ENCODE measurements around the gene PGS1.
"Not testable (repeated sequence)": the region's sequence is repeated elsewhere in the genome, so short reads cannot be mapped to it uniquely, and the experiment has no call there.

The PGS1 gene, protein sequence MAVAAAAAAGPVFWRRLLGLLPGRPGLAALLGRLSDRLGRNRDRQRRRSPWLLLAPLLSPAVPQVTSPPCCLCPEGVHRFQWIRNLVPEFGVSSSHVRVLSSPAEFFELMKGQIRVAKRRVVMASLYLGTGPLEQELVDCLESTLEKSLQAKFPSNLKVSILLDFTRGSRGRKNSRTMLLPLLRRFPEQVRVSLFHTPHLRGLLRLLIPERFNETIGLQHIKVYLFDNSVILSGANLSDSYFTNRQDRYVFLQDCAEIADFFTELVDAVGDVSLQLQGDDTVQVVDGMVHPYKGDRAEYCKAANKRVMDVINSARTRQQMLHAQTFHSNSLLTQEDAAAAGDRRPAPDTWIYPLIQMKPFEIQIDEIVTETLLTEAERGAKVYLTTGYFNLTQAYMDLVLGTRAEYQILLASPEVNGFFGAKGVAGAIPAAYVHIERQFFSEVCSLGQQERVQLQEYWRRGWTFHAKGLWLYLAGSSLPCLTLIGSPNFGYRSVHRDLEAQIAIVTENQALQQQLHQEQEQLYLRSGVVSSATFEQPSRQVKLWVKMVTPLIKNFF

DNA sequence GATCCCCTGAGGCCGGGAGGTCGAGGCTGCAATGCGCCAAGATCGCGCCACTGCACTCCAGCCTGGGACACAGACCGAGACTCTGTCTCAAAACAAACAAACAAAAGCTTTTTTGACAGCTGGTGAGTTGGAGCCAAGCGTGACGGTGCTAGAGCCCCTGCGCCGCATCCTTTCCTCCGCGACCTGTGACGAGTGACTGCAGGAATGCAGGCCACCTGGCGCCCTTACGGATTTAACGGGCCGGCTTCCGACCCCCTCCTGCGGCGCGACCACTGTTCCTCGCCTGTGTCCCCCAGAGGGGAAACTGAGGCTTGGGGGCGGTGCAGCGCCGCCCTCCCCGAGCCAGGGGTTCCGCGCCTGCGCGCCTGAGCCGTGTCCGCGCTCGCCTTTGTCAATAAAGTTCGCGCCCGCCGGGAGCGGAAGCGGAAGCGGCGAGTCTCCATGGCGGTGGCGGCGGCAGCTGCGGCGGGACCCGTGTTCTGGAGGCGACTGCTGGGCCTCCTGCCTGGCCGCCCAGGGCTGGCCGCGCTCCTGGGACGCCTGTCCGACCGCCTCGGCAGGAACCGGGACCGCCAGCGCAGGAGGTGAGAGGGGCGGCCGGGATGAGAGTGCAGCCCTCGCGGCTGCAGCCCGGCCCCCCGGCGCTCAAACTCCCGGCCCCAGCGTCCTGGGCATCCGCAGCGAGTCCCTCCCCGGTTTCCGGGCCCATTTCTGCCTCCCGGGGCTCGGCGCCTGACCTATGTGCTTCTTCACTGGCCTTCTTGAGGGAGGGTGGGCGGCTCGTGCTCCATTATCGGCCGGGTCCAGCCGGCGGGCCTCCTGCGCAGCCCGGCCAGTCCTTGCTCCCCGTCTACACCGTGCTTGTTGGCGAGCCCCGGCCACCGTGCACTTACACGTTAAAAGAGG lies at the start of gene PGS1:
PGS1 (plus strand) TSS at position 425 of the 906 bp plus-strand sequence; CDS start at position 442, 17 bp downstream.
- peak; percentile 88 for DNase-seq

DNA sequence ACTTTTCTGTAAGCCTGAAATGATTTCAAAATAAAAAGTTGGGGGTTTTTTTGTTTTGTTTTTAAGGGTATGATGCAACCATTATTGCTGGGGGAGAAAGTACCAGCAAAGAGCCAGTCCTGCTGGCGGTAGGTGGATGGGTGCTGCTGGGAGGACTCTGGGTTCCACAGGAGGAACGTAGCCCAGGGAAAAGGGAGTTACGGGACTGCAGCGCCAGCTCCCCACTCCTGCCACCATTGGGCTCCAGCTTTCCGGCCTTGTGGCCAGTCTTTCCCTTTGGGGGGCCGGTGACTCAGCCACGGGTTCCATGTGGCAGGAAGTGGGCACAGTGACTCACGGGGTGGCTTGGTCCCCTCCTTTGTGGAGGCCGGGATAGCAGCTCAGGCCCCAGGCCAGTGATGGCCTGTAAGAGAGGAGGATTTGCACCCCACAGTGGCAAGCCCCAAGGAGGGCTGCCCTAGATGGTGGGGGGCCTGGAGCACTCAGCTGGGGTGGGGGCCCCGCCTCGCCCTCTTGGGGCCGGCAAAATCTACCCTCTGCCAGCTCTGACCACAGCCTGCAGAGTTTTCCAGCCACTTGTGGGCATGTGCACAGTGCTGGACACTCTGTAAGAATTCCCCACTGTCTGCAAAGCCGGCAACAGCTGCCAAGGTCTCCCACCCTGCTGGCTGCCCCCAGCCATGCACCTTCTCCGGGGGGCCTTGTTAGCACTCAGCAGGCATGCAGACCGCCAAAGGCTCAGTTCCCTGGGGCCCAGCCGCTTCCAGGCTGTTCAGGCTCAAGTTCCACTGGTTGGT lies 49.0 kb upstream of the PGS1 start:
- DNase-seq, result peak; percentile 56

DNA sequence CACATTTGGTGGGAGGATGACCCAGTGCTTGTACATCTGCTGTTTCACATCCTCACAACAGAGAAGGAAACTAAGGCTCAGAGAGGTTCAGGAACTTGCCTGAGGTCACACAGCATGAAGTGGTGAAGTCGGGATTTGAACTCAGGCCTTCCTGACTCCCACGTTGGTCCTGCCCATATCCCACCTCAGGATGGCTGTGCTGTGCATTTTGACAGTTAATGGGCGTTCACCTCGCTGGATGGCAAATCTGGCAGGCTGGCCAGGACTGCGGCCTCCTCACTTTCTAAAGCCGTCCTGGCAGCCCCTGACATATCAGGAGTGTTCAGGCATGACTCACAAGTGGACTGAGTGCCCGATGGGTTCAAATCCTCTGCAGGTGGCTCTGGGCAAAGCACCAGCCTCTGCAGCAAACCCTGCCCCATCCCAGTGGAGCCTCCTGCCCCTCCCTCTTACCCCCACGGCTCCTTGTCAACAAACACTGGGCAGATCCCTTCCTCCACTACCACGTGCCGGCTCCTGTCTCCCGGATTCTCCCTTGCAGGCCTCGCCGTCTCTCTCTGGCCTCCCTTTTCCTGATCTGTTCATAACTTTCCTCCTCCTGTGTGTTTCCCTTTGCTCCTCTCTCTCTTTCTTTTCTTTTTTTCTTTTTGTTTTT lies 47.8 kb upstream of the PGS1 start:
- DNase-seq, result no peak

DNA sequence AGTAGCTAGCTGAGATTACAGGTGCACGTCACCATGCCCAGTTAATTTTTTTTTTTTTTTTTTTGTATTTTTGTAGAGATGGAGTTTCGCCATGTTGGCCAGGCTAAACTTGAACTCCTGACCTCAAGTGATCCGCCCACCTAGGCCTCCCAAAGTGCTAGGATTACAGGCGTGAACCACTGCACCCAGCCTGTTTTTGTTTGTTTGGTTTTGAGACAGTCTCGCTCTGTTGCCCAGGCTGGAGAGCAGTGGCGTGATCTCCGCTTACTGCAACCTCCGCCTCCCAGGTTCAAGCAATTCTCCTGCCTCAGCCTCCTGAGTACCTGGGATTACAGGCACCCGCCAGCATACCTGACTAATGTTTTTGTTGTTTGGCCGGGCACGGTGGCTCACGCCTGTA lies 47.1 kb upstream of the PGS1 start:
- DNase-seq, result not testable (repeated sequence)

DNA sequence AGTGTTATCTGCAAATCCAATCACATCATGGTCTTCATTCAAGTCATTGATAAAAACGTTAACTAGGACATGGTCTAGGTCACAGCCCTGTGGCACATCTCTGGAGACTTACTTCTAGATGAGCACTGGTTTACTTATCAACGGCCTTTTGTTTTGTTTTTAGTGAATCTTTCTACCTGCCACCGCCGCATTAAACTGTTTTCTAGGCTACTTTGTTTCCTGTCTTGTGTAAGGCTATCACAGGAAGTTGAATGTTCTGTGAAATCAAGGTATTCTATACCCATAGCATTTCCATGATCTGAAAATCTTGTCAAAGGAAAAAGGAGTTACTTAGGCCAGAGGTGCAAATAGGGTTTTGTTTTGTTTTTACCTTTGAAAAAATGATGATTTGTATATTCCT lies 45.5 kb upstream of the PGS1 start:
- DNase-seq, result peak; percentile 38

DNA sequence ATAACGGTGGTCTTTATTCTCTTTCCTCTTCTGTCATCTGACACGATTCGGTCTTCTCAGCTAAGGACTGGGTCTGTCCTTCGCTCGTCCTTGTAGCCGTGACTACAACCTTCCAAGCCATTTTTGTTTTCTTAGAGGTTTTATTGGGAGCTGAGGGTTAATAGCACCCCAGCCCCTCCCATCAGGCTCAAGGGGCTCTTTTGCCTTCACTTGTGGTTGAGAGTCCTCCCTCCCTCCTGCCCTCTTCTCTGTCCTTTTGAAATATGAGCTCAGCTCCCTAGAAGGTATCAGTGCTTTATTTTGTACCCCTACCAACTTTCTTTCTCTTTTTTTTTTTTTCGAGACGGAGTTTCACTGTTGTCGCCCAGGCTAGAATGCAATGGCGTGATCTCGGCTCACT lies 43.2 kb upstream of the PGS1 start:
- no peak for DNase-seq

DNA sequence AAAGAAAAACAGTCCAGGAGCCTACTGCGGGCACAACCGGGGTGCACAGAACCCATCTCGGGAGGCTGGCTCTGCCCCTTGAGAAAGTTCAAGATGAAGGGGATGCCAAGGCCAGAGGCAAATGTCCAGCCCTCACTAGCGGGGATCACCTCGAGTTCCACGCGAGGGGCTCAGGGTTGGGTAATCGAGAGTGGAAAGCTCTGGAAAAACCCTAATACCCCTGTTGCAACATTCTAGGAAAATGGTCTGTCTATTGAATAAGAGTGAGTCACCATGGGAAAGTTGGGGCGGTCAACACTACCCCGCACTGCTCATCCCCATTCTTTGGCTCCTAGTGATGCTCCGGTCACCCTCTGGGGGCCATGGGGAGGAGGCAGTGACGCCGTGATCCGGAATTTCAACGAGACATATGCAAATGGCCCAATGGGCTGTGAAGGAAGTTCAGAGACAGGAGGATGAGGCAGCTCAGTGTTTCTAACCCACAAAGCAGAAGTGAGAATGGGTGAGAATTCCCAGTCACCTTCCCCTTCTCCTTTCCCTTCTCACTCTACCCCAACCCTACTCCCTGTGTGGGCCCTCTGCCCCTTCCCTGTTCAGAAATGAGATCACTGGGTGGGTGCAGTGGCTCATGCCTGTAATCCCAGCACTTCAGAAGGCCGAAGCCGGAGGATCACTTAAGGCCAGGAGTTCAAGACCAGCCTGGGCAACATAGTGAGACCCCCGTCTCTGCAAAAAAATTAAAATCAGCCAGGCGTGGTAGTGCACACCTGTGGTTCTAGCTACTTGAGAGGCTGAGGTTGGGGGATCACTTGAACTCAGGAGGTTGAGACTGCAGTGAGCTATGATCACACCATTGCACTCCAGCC lies 41.0 kb upstream of the PGS1 start:
- DNase-seq, result no peak

DNA sequence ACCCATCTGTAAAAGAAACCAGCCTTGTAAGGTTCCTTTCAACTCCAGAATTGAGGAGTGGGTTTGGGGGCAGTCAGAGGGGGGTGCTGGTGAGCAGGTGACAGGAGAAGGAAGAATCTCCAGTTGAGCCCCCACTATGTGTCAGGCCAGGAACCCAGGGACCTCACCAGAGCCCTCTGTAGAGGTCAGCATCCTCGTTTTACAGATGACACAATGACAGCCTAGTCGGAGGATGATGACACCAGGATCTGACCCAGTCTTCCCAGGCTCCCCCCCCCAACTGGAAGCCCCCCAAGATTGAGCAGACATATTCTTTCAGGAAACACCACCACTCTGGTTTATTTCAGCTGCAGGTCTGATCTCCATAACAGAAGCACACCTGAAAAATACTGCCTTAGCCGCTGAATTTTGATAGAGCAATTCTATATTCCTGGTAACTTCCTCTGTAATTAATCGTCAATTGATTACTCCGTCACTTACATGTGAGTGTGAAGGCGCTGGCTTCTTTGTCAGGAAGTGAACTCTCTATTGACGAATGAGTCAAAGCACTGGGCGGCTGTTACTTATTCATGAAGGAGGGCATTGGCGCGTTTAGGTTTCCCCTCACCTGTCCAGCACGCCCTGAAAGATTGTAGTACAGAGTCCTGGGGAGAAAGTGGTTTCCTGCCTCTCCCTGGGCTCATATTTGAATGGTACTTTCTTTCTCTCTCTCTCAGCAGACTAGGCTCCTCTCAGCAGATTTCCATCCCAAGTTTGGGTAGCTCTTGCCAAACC lies 39.8 kb upstream of the PGS1 start:
- DNase-seq, result peak; percentile 30

DNA sequence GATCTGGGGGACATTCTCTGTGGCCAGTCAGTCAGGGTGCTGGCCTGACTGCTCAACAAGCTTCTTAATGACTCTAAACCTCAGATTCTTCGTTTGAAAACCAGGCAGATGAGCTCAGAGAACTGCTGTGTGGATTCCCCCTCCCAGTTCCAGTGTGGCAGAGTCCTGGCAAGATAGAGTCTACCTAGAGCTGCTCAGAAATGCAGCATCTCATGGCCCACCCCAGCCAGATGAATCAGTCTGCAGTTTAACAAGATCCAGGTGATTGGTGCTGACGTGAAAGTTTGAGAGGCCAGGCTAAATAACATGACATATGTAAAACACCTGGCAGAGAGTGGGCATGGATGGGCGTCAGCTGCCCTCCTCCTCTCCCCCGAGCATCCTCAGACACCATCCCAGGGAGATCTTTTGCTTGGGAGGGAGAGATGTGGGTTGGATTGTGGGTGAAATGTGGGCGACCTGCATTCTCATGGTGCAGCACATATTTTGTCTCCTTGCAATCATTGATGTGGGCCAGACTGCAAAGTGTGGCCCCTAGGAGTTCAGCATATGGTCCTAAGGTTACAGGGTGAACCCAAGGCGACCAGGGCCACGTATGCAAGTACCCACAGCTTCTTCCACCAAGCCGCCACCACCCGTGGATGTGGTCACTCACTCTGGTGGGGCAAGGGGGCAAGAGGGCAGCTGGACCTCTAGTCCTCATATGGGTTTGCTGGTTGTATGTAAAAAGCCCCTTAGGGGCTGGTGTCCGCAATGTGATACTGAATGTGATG lies 38.1 kb upstream of the PGS1 start:
- no peak for DNase-seq

DNA sequence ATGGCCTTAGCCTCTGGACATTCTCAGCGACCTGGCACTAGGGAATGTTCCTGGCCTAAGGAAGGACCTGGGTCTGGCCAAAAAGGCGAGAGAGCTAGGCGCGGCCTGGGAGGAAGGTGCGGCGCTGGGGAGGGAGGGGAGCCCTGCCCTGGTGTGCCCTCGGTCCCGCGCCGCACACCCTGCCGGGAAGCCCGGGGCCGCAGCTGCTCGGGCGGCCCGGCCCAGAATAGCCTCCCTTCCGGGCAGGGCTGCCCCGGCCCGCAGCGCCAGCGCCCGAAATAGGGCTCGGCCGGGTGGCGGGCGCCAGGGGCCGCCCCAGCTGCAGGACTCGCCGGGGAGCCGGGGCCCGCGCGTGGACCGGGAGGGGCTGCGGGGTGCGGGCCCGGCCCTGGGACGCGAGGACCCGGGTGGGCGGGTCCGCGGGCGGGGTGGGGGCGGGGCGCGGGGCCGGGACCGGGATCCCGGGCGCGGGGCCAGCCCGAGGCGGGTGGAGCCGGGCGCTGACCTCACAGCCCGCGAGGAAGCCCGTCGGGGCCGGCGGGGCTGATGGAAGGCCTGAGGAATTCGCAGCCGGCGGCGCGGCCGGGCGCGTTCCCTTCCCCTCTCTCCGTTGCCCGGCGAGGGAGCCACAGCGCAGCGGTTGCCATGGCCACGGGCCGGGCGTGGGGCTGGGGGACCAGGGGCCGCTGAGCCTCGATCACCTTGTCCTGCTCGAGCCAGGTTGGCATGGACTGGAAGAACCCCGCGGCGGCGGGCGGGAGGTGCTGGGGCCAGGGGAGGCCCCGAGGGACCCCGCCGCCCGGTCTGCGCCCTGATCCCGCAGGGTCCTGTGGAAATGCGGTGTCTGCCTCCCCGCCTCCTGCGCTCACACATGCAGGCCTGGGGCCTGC lies 36.6 kb upstream of the PGS1 start:
- DNase-seq, result no peak

DNA sequence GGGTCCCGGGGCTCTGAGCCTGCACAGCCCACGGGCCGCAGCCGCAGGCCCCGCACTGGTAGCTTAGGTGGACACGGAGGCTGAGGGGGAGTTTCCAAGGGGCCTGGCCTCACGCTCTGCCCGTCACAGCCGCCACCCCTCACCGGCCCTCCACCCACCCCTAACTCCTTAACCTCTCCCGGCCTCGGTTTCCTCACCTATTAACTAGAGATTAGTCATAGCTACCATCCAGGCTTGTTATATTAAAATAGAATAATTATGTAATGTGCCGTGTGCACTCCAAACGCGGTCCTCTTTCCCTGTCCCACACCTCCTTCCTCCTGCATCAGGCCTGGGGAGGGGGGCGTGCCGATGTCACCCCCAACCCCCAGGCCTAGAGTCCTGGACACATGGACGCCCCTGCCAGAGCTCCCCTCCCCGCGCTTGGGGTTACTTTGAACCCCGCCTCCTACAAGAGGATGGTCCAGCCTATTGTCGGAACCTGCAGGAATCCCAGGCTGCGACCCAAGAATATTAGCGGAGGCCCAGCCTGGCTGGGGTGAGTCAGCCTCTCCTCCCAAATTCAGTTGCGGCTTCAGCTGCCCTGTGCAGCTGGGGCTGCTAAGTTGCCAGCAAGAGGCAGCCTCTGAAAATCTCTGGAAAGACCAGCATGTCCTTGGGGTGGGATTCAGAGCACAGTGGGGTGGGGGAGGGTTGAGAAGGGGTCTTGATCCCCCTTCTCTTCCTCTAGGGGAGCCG lies 35.8 kb upstream of the PGS1 start:
- no peak for DNase-seq

DNA sequence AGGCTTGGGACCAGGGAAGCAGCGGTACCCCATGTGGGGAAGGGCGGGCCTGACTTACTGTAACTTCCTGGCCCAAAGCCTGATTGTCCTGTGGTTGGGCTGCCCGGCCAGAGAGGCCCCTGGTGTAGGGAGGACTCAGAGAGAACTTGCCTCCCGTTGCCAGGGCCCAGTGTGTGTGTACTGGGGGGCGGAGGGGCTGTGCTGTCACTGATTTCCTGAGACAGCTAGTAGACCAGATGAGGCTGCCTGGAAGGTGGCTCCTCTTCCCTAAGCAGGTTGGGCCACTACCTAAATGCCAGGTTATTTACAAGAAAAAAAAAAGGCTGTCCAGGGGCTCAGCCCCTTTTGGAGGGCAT lies 35.3 kb upstream of the PGS1 start:
- DNase-seq, result no peak

DNA sequence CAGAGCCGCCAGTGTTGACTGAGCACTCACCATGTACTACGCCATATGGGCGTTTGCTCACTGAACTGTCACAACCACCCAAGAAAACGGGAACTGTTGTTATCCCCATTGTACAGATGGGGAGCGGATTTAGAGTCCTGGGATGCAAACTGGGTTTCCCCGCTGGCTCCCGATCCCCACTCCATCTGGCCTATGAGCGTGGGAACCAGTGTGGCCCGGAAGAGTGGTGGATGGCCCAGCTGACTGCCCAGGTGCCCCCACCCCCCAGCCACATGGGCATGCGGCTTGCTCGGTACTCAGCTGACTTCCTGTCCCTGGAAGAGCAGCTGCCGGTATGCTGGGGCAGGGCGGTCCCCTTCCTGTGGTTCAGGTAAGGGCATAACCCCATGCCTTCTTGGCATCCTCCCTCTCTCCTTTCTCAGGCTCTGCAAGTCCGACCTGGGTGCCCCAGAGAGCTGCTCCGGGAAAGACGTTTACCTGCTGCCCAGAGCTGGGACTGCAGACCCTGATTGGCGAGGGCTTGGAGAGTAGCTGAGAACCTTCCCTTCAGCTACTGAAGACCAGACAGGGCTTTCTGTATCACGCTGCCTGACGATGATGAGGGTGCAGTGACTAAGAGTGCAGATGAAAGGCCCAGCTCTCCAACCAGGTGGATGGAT lies 34.8 kb upstream of the PGS1 start:
- peak; percentile 77 for DNase-seq

DNA sequence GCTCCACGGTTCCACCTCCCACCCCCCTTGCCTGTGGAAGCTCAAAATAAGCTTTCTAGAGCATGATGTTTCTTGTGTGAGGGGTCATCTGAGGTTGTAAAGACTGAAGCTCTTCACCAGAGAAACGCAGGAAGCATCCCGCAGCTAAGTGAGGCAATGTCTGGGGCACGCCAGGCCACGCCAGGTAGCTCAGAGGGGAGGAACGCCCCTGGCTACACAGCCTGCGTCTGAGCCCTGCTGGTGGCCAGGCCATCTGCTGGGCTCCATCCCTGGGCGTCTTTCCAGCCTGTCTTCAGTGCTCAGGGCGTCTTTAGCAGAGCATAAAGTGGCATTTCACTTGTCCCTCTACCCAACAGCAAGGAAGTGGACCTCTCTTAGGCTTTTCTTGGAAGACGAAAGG lies 33.8 kb upstream of the PGS1 start:
- no peak for DNase-seq

DNA sequence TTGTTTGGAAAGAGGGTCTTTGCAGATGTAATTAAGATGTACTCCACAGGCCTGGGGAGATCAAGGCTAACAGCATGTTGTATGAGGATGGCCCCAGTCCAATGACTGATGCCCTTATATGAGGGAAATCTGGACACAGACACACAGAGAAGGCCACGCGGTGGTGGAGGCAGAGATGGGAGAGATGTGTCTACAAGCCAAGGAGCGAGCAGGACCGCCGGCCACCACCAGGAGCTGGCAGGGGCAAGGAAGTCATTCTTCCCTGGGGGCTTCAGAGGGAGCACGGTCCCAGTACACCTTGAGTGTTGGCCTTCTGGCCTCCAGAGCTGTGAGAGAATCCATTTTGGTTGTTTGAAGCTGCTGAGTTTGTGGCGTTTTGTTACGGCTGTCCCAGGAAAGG lies 33.3 kb upstream of the PGS1 start:
- no peak for DNase-seq

DNA sequence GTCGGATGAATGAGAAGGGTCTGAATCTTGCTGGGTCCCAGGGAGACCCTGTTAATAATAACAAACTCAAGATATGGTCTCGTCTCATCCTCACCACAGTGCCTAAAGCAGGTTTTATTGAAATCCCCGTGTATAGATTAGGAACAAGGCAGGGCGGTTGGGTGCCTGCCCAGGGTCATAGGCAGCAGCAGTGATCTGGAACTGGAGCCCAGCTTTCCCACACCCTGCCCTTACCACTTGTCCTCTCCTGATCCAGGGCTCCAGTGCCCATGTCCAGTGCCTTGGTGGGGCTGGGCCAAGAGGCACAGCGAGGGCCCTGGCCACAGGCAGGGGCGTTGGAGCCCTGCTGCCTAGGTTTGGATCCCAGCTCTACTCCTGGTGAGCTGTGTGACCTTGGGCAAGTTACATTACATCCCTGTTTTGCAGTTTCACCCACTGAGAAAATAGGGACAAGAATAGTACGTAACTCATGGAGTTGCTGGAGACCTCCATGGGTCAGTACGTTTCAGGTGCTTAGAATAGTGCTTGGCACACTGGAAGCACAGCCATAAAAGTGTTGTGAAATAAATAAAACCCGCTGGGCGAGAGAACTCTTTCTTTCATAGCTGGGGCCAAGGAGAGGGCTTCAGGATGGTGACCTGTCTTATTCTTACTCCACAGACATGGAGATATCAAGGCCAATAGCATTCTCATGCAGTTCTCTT lies 32.5 kb upstream of the PGS1 start:
- DNase-seq, result no peak
